ENCODE data around the gene BMP7.

BMP7 gene

DNA sequence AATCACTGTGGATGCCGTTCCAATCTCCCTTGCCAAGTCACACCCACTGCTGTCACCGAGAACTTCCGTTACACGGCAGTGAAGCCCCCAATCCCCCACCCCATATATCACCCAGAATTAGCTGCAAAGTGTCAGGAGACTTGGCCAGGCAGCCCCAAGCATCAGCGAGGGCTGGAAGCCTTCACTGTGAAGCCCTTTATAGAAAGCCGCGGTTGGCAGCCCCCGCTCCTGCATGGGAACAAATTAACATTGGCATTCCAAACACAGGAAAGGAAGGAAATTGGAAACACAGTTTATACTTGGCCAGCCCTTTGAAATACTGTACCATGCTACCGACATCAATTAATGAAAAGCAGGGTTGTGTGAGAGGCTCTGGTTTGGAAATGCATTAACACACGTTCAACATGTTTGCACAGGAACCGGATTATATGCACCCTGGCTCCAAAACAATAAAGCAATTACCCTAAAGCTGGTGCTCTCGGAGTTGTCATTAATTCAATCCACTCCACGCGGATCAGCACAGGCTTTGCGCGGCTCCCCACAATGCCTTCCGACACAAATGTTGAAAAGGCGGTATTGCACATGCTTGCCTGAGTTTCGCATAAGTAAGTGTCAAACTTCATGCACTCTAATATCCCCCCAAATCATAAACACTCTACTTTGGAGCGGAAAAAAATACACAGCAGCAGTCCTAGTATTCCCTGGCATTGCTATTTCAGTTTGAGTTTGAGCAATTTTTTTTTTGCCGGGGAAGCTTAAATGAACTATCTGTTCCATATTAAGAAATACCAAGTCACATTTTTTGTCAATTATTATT is 7.1 kb downstream of the BMP7 start:
- Mint-ChIP-seq H3K27me3 (ENCODE audit: low read depth, poor library complexity) (peaks cover 29% of the 10 kb centered on the region), H3K36me3 (ENCODE audit: low read depth) (peaks cover 5% of the 10 kb centered on the region), H3K4me1 (peaks cover 84% of the 10 kb centered on the region), H3K9me3 (no peaks in the 10 kb centered on the region), H3K27ac (no peak overlapping the region), H3K4me3 (peak overlapping the region; percentile 89)
- TF ChIP-seq, protein P1, sequence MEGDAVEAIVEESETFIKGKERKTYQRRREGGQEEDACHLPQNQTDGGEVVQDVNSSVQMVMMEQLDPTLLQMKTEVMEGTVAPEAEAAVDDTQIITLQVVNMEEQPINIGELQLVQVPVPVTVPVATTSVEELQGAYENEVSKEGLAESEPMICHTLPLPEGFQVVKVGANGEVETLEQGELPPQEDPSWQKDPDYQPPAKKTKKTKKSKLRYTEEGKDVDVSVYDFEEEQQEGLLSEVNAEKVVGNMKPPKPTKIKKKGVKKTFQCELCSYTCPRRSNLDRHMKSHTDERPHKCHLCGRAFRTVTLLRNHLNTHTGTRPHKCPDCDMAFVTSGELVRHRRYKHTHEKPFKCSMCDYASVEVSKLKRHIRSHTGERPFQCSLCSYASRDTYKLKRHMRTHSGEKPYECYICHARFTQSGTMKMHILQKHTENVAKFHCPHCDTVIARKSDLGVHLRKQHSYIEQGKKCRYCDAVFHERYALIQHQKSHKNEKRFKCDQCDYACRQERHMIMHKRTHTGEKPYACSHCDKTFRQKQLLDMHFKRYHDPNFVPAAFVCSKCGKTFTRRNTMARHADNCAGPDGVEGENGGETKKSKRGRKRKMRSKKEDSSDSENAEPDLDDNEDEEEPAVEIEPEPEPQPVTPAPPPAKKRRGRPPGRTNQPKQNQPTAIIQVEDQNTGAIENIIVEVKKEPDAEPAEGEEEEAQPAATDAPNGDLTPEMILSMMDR (IDR thresholded peaks at IDR 0.05), result no peak
- no peak for DNase-seq

DNA sequence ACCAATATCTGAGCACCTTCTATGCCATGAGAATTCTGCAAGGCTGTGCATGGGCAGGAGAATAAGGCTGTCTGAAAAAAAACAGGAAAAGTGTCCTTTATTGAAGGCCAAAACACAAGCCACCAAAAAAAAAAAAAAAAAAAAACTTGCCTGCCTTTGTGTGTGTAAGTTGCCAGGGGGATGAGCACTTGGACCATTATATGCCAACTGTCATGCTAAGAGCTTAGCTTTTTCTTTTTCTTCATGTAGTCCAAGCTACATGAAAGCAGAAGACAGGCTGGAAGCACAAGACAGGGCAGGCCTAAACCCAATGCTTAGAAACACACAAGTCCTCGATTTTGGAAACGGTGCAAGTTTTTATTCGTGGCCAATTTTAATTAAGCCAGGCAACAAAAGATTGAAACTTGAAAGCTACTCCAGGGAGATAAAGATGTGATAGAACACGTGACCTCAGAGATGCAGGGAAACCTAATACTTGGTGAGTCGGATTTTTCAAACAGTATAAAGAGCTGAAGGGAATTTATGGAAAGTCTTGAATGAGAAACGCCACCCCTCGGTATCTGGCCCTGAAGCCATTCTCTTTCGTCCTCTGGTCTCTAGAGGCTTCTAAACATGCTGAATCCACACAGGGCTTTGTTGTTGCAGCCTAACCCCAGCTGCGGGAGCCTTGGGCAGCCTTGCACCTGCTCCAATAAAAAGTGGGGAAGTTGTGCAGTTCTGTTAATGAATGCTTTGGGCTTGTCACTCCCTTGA is 8.6 kb downstream of the BMP7 start:
- peaks cover 5% of the 10 kb centered on the region for H3K36me3 Mint-ChIP-seq (ENCODE audit: low read depth)
- peaks cover 25% of the 10 kb centered on the region for H3K27me3 Mint-ChIP-seq (ENCODE audit: low read depth, poor library complexity)
- no peak for DNase-seq
- H3K27ac Mint-ChIP-seq, result peak overlapping the region; percentile 53
- peaks cover 79% of the 10 kb centered on the region for H3K4me1 Mint-ChIP-seq
- H3K9me3 Mint-ChIP-seq, result no peaks in the 10 kb centered on the region
- TF ChIP-seq, protein P1 (IDR thresholded peaks at IDR 0.05), result no peak
- H3K4me3 Mint-ChIP-seq, result peak overlapping the region; percentile 8

DNA sequence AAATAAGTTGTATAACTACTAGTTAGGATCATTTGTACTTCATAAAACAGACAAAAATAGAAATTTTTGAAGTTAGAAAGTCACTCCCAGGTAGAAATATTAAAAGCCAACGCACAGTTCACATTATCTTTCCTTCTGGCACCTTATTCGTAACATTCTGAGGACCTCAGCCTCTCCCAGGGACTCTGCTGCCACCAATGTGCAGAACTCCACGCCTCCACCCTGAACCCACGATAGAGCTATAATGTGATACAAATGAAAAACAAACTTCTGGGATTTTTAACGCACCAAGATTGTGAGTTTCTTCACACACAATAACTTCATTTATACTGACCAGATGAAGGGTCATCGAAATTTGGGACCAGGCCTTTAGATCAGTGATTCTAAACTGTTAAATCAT is 9.5 kb downstream of the BMP7 start:
- Mint-ChIP-seq H3K27me3 (ENCODE audit: low read depth, poor library complexity) (peaks cover 22% of the 10 kb centered on the region), H3K4me3 (no peak overlapping the region), H3K9me3 (no peaks in the 10 kb centered on the region), H3K36me3 (ENCODE audit: low read depth) (peaks cover 5% of the 10 kb centered on the region), H3K27ac (no peak overlapping the region), H3K4me1 (peaks cover 79% of the 10 kb centered on the region)
- TF ChIP-seq, protein P1 (IDR thresholded peaks at IDR 0.05), result no peak
- no peak for DNase-seq

DNA sequence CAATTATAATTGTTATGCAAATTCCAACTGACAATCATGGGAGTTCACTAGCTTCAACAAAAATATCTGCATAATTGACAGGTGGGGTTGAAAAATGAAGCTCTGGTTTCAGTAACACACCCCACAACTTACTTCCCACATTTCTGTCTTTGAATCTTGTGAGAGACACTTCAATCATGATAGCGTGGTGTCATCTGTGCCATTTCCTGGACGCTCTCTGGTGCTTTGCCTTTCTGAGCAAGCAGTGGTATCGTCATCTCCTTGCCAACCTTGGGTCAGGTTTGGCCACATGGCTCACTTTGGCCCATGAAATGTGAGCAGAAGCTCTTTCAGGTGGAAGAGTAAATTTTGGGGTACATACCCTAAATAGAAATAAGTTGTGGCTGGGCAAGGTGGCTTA is 10.2 kb downstream of the BMP7 start:
- Mint-ChIP-seq H3K36me3 (ENCODE audit: low read depth) (peaks cover 5% of the 10 kb centered on the region), H3K27me3 (ENCODE audit: low read depth, poor library complexity) (peaks cover 18% of the 10 kb centered on the region), H3K27ac (no peak overlapping the region), H3K9me3 (no peaks in the 10 kb centered on the region), H3K4me1 (peaks cover 79% of the 10 kb centered on the region), H3K4me3 (no peak overlapping the region)
- TF ChIP-seq, protein P1 (IDR thresholded peaks at IDR 0.05), result no peak
- no peak for DNase-seq

DNA sequence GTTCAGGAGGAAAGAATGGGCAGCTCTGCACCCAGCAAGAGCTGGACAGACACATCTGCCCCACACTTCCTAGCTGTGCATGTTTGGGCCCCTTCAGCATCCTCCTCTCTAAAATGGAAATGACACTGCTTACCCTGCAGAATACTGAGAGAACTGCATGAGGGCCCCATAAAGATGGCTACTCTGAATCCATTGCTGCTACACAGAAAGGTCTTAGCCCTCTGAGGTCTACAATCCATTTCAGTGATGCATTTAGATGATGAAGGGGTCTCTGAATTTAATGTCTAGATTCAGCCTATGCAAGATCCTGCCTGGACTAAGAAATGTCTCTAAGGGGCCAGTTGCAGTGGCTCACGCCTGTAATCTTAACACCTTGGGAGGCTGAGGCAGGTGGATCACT is 11.3 kb downstream of the BMP7 start:
- no peaks in the 10 kb centered on the region for H3K9me3 Mint-ChIP-seq
- H3K4me1 Mint-ChIP-seq, result peaks cover 79% of the 10 kb centered on the region
- peak overlapping the region; percentile 93 for H3K27ac Mint-ChIP-seq
- H3K36me3 Mint-ChIP-seq (ENCODE audit: low read depth), result peaks cover 5% of the 10 kb centered on the region
- no peak for DNase-seq
- peaks cover 10% of the 10 kb centered on the region for H3K27me3 Mint-ChIP-seq (ENCODE audit: low read depth, poor library complexity)
- no peak overlapping the region for H3K4me3 Mint-ChIP-seq
- TF ChIP-seq, protein P1 (IDR thresholded peaks at IDR 0.05), result no peak
